GM10248 (cell line): ENCODE results near the gene HOXC13.

Source experiments
- CTCF ChIA-PET: fragments of 300-600 bp; sonication (Branson Sonifier 250); formaldehyde crosslinking; extraction: SDS; loops from one replicate; lab custom pipeline; 2021; ENCODE audit warnings: antibody characterized with exemption; lab: Yijun Ruan, JAX
- POLR2A ChIA-PET: fragments of 350-650 bp; sonication (Branson Sonifier 250); formaldehyde crosslinking; extraction: SDS; loops from one replicate; lab custom pipeline; 2020; ENCODE audit warnings: antibody characterized with exemption; lab: Yijun Ruan, JAX
- DNase-seq: peaks from one replicate; pipeline ENCODE4 v3.0.0; 2012; ENCODE audit errors: extremely low spot score
- TF ChIP-seq, protein P1 (sequence below): IDR thresholded peaks from 2 replicates; pipeline ENCODE4 v1.5.1; 2012; ENCODE audit warnings: mild to moderate bottlenecking, low read depth; ENCODE audit errors: extremely low read depth, missing control alignments, control extremely low read depth

HOXC13 gene, protein sequence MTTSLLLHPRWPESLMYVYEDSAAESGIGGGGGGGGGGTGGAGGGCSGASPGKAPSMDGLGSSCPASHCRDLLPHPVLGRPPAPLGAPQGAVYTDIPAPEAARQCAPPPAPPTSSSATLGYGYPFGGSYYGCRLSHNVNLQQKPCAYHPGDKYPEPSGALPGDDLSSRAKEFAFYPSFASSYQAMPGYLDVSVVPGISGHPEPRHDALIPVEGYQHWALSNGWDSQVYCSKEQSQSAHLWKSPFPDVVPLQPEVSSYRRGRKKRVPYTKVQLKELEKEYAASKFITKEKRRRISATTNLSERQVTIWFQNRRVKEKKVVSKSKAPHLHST

DNA sequence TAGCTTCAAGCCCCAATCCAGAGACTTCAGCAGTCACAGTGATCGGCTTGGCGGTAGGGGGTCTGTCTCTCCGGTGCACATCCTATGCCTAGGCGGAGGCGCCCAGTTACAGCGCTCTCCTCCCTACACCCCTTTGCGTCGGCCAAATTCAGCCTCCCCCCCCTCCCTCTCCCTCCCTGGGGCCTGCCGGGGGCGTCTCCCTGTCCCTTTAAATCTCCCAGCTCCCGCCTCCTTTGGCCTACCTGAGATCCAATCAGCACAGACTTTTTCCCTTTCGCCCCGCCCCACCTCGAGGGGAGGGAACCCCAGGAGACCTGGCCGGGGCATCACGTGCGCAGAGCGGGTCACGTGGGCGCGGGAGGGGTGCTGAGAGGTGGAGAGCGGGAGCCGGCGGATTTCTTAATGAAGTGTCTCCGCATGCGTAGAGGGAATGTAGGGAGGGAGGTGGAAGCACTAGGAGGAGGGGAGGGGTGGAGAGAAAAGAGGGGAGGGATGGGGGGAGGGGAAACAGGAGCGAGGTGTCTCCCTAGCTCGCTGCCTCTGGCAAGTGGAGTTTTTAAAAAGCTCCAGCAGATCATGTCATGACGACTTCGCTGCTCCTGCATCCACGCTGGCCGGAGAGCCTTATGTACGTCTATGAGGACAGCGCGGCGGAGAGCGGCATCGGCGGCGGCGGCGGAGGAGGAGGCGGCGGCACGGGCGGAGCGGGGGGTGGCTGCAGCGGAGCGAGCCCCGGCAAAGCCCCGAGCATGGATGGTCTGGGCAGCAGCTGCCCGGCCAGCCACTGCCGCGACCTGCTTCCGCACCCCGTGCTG lies at the start of gene HOXC13:
TSS of gene HOXC13 (plus strand) at position 506 of the 815 bp plus-strand sequence. CDS start at position 582, 76 bp downstream.
- ChIA-PET CTCF (interaction anchor here (1.5 kb wide), 1 partner anchor 9 kb away, joined by 3 read pairs; no protein-coding TSS in a partner anchor), POLR2A (no interaction called here)
- DNase-seq: no peak
- TF ChIP-seq, protein P1, sequence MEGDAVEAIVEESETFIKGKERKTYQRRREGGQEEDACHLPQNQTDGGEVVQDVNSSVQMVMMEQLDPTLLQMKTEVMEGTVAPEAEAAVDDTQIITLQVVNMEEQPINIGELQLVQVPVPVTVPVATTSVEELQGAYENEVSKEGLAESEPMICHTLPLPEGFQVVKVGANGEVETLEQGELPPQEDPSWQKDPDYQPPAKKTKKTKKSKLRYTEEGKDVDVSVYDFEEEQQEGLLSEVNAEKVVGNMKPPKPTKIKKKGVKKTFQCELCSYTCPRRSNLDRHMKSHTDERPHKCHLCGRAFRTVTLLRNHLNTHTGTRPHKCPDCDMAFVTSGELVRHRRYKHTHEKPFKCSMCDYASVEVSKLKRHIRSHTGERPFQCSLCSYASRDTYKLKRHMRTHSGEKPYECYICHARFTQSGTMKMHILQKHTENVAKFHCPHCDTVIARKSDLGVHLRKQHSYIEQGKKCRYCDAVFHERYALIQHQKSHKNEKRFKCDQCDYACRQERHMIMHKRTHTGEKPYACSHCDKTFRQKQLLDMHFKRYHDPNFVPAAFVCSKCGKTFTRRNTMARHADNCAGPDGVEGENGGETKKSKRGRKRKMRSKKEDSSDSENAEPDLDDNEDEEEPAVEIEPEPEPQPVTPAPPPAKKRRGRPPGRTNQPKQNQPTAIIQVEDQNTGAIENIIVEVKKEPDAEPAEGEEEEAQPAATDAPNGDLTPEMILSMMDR: no peak

DNA sequence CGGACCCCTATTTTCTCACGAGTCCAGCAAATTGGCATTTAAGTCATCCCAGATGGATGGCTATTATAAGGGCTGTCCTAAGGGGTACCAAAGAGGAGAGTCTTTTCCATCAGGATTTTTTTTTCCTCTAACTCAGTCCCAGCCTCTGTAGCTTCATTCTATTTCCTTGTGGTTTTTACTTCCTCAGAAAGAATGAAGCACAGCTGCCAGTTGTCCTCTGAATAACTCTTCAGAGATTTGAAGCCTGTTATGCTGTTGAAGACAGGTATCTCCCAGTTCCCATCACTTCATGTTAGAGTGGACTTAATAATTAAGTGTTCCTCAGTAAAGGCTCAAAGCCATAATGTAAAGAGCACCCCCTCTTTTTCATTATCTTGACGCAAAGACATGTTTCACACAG lies 48.5 kb upstream of the HOXC13 start:
- ChIA-PET CTCF (no interaction called here), POLR2A (no interaction called here)
- no peak for DNase-seq
- TF ChIP-seq, protein P1: no peak

DNA sequence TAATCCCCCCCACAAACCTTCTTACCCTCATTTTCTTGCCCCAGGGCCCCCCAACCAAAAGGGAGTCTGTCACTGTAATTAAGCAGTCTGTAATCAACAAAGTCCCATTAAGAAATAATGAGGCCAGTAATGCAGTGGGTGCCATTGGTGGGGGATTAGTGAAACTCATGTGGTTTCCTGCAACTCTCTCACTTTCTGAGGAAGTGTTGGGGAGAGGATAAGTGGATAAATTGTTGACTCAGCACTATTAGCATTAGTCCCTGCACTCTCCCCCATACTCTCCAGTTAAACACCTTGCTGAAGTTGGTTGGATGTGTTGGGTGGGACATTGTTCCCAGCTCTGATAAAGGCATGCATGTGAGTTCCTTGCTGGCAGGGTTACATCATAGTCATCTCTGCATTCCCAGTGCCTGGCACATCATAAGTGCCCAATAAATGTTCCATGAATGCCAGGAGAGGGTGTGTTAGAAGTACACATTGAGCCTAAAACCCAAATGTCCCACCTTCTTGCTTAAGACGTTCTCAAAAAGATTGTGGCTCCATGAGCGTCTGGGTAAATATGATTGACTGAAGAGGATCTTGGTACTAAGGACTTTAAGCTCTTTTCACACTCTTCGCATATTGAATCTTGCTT lies 45.8 kb upstream of the HOXC13 start:
- ChIA-PET POLR2A (no interaction called here), CTCF (interaction anchor here (1.0 kb wide), 2 partner anchors 8 to 43 kb away, joined by 3 read pairs; no protein-coding TSS in a partner anchor)
- no peak for DNase-seq
- TF ChIP-seq, protein P1: no peak

DNA sequence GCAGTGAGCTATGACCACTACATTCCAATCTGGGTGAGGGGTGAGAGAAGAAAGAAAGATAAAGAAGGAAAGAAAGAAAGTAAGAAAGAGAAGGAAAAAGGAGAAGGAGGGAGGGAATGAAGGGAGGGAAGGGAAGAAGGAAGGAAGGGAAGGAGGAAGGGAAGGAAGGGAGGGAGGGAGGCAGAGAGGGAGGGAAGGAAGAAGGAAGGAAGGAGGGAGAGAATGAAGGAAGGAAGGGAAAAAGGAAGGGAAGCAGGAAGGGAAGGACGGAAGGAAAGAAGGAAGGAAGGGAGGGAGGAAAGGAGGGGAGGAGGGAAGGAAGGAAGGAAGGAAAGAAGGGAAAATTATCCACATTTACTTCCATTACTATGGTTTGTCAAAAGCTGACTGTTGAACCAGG lies 39.4 kb upstream of the HOXC13 start:
- TF ChIP-seq, protein P1: no peak
- CTCF ChIA-PET: interaction anchor here (1.2 to 1.3 kb wide), 2 partner anchors 38 to 74 kb away, joined by 3 read pairs; no protein-coding TSS in a partner anchor
- POLR2A ChIA-PET: no interaction called here
- DNase-seq: no peak

DNA sequence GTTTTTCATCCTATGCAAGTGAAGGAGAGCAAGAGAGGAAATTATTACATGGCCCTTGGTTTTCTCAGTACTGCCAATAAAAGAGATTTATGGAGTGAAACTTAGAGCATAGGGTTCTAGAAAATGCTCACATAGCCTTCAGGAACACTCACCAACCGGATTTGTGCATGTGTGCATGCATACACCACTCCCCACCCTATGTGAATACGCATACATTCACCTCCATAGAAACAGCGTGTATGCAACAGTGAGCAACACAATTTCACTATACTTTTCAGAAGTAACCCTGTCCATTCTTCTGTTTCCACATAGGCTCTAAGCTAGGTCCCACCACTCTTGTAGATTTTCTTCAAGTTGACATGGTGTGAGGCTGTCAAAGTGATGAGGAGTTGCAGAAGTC lies 31.5 kb upstream of the HOXC13 start:
- DNase-seq: no peak
- ChIA-PET CTCF (no interaction called here), POLR2A (no interaction called here)
- TF ChIP-seq, protein P1: no peak
